ENCODE measurements around the gene ZBTB7C. TPM values are rescaled to one million over a fixed set of nuclear protein-coding genes. Genes with fewer than 3 reads are reported as not detected.

The ZBTB7C gene
- total RNA-seq, 1 donor from 2014 or later = 0.67 TPM

GRCh38 chr18:47995654-47996053 is 413.5 kb downstream of the ZBTB7C start:
- Mint-ChIP-seq H3K4me1 (ENCODE audit: unreplicated experiment) (peaks cover 17% of the 10 kb centered on the region), H3K27me3 (ENCODE audit: unreplicated experiment) (peaks cover 9% of the 10 kb centered on the region), H3K9me3 (ENCODE audit: unreplicated experiment) (no peaks in the 10 kb centered on the region), H3K4me3 (ENCODE audit: unreplicated experiment) (no peak overlapping the region), H3K27ac (ENCODE audit: unreplicated experiment) (no peak overlapping the region), H3K36me3 (ENCODE audit: low read depth, unreplicated experiment) (no peaks in the 10 kb centered on the region)
- no peak for DNase-seq (ENCODE audit: low spot score)
- TF ChIP-seq CTCF (IDR thresholded peaks at IDR 0.05; ENCODE audit: unreplicated experiment) = no peak

GRCh38 chr18:47993409-47993808 is 415.8 kb downstream of the ZBTB7C start:
- H3K36me3 Mint-ChIP-seq (ENCODE audit: low read depth, unreplicated experiment) = no peaks in the 10 kb centered on the region
- no peak for DNase-seq (ENCODE audit: low spot score)
- no peak overlapping the region for H3K27ac Mint-ChIP-seq (ENCODE audit: unreplicated experiment)
- peaks cover 5% of the 10 kb centered on the region for H3K27me3 Mint-ChIP-seq (ENCODE audit: unreplicated experiment)
- TF ChIP-seq CTCF (IDR thresholded peaks at IDR 0.05; ENCODE audit: unreplicated experiment) = no peak
- H3K4me3 Mint-ChIP-seq (ENCODE audit: unreplicated experiment) = no peak overlapping the region
- H3K4me1 Mint-ChIP-seq (ENCODE audit: unreplicated experiment) = peaks cover 19% of the 10 kb centered on the region
- no peaks in the 10 kb centered on the region for H3K9me3 Mint-ChIP-seq (ENCODE audit: unreplicated experiment)

- Mint-ChIP-seq H3K9me3 (ENCODE audit: unreplicated experiment) (no peaks in the 10 kb centered on the region), H3K27ac (ENCODE audit: unreplicated experiment) (no peak overlapping the region), H3K4me3 (ENCODE audit: unreplicated experiment) (no peak overlapping the region), H3K4me1 (ENCODE audit: unreplicated experiment) (peaks cover 19% of the 10 kb centered on the region), H3K27me3 (ENCODE audit: unreplicated experiment) (peaks cover 5% of the 10 kb centered on the region), H3K36me3 (ENCODE audit: low read depth, unreplicated experiment) (no peaks in the 10 kb centered on the region)
- no peak for TF ChIP-seq CTCF (IDR thresholded peaks at IDR 0.05; ENCODE audit: unreplicated experiment)
- no peak for DNase-seq (ENCODE audit: low spot score)
These were observed 416.2 kb downstream of the ZBTB7C start for GRCh38 chr18:47992976-47993375.

GRCh38 chr18:47992266-47992665 is 416.9 kb downstream of the ZBTB7C start:
- Mint-ChIP-seq H3K27ac (ENCODE audit: unreplicated experiment) (no peak overlapping the region), H3K4me1 (ENCODE audit: unreplicated experiment) (peaks cover 19% of the 10 kb centered on the region), H3K36me3 (ENCODE audit: low read depth, unreplicated experiment) (no peaks in the 10 kb centered on the region), H3K9me3 (ENCODE audit: unreplicated experiment) (no peaks in the 10 kb centered on the region), H3K4me3 (ENCODE audit: unreplicated experiment) (no peak overlapping the region), H3K27me3 (ENCODE audit: unreplicated experiment) (peaks cover 7% of the 10 kb centered on the region)
- no peak for DNase-seq (ENCODE audit: low spot score)
- no peak for TF ChIP-seq CTCF (IDR thresholded peaks at IDR 0.05; ENCODE audit: unreplicated experiment)

GRCh38 chr18:47990981-47991380 is 418.2 kb downstream of the ZBTB7C start:
- Mint-ChIP-seq H3K4me1 (ENCODE audit: unreplicated experiment) (peaks cover 17% of the 10 kb centered on the region), H3K36me3 (ENCODE audit: low read depth, unreplicated experiment) (no peaks in the 10 kb centered on the region), H3K9me3 (ENCODE audit: unreplicated experiment) (no peaks in the 10 kb centered on the region), H3K27me3 (ENCODE audit: unreplicated experiment) (peaks cover 5% of the 10 kb centered on the region), H3K4me3 (ENCODE audit: unreplicated experiment) (no peak overlapping the region), H3K27ac (ENCODE audit: unreplicated experiment) (no peak overlapping the region)
- no peak for DNase-seq (ENCODE audit: low spot score)
- TF ChIP-seq CTCF (IDR thresholded peaks at IDR 0.05; ENCODE audit: unreplicated experiment) = no peak

Measured in endothelial cell (in vitro differentiated cells).